MCF 10A (cell line): ENCODE results near the gene NEO1. TPM values are rescaled to one million over a fixed set of nuclear protein-coding genes. Genes with fewer than 3 reads are reported as not detected.

Experiments used
- BruUV-seq: library from RNA; stranded (reverse); fragments of 400-500 nt; replicated peaks from 2 replicates; lab custom pipeline; 2021; lab: Mats Ljungman, UMichigan
- CTCF ChIA-PET: fragments of 300-600 bp; sonication (Branson Sonifier 250); formaldehyde crosslinking; extraction: SDS; loops from one replicate; lab custom pipeline; 2021; ENCODE audit warnings: antibody characterized with exemption, inconsistent platforms; lab: Yijun Ruan, JAX
- POLR2A ChIA-PET: fragments of 300-600, 350-650 bp; sonication (Branson Sonifier 250); formaldehyde crosslinking; extraction: SDS; loops from one replicate; lab custom pipeline; 2020; ENCODE audit warnings: antibody characterized with exemption, inconsistent platforms; lab: Yijun Ruan, JAX
- DNase-seq: peaks from one replicate; pipeline ENCODE4 v3.0.0-alpha.2; 2018; ENCODE audit not compliant: unreplicated experiment
- H3K27ac Mint-ChIP-seq: one replicate; pipeline ENCODE4 v1.8.0; 2022; ENCODE audit warnings: mild to moderate bottlenecking, low read depth, mixed read lengths; ENCODE audit not compliant: unreplicated experiment
- H3K27me3 Mint-ChIP-seq: one replicate; pipeline ENCODE4 v1.8.0; 2022; ENCODE audit warnings: mixed read lengths; ENCODE audit not compliant: insufficient read depth, unreplicated experiment
- H3K36me3 Mint-ChIP-seq: one replicate; pipeline ENCODE4 v1.8.0; 2022; ENCODE audit warnings: mild to moderate bottlenecking, moderate library complexity, mixed read lengths; ENCODE audit not compliant: insufficient read depth, unreplicated experiment
- H3K4me1 Mint-ChIP-seq: one replicate; pipeline ENCODE4 v1.8.0; 2022; ENCODE audit warnings: mixed read lengths; ENCODE audit not compliant: insufficient read depth, unreplicated experiment
- H3K4me3 Mint-ChIP-seq: one replicate; pipeline ENCODE4 v1.8.0; 2022; ENCODE audit warnings: mild to moderate bottlenecking, moderate library complexity, mixed read lengths; ENCODE audit not compliant: unreplicated experiment
- H3K9me3 Mint-ChIP-seq: one replicate; pipeline ENCODE4 v1.8.0; 2022; ENCODE audit warnings: mixed read lengths; ENCODE audit not compliant: unreplicated experiment
- CTCF ChIP-seq: fragments of 200-600 bp; IDR thresholded peaks from one replicate; pipeline ENCODE4 v1.8.0; 2022; ENCODE audit warnings: antibody characterized with exemption, mild to moderate bottlenecking; ENCODE audit not compliant: unreplicated experiment
- intact Hi-C: fragments of 100-400 bp; cut with micrococcal nuclease; formaldehyde crosslinking; loops from 2 replicates; pipeline ENCODE4 v1.14.1; 2022
- total RNA-seq: library from RNA; stranded (reverse); gene quantifications from 2 replicates; pipeline ENCODE4 v1.2.3, GENCODE V29; 2022

NEO1 gene
- total RNA-seq, 1 experiment from 2014 or later, result 13.2 TPM

DNA sequence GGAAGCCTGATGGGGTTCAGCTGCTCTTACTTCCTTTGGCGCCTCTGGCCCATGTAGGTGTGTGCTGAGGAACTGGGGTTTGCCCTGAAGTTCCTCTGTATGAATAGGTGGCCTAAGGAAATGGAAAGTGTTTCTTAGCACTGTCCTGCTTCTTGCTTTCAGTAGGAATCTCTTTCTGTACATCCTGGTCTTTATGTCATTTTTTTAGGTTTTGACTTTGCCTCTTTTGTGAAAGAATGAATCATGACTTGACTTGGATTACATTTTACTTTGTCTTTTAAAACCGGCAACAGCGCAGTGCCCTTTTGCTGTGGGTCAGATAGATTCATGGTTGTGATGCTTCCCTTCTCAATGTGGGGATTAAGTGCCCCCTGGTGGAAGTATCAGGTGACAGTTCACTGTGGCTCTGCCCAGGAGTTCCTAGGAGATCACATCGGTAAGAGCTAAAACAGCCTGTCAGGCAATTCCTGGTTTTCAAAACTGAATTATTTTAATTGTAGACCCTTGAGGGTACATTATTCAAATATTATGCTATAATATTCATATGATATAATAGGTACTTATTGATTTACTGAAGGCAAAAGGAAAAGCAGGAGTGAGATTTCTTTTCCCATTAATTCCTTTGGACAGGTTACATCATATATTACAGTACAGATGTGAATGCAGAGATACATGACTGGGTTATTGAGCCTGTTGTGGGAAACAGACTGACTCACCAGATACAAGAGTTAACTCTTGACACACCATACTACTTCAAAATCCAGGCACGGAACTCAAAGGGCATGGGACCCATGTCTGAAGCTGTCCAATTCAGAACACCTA lies 221.1 kb downstream of the NEO1 start:
- CTCF ChIA-PET, result interaction anchor here (0.6 to 3.4 kb wide), 21 partner anchors 8 to 1111 kb away, joined by 3 to 24 read pairs (median 5); no protein-coding TSS in a partner anchor
- intact Hi-C loops, result loop anchor here (1.0 to 2.0 kb wide), 3 partner anchors 32 to 551 kb away; no protein-coding TSS in a partner anchor

DNA sequence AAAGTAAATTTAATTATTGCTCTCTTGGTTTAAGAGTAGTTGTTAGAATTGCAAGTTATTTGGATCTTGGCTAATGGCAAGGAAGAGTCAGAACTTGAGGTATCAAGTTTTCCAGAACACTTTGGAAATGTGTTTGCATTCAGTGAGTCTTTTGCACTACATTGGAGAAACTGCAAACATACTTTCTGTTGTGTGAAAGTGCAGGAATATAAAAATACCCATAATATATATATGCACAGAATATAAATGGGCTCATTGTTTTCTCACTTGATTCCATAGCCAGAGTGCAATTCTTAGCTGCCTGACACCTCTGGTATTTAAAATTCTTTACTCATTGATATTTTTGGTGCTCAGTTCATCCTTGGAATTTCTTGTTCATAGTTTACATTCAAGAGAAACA lies 223.6 kb downstream of the NEO1 start:
- no peaks in the 10 kb centered on the region for H3K9me3 Mint-ChIP-seq
- no peaks in the 10 kb centered on the region for H3K27me3 Mint-ChIP-seq
- TF ChIP-seq CTCF, result no peak
- POLR2A ChIA-PET, result interaction anchor here (0.7 kb wide), 1 partner anchor 326 kb away, joined by 3 read pairs; no protein-coding TSS in a partner anchor
- no peak overlapping the region for H3K27ac Mint-ChIP-seq
- BruUV-seq, result no TSS peak
- intact Hi-C loops, result no loop called here
- no peak overlapping the region for H3K4me3 Mint-ChIP-seq
- H3K4me1 Mint-ChIP-seq, result no peaks in the 10 kb centered on the region
- no peaks in the 10 kb centered on the region for H3K36me3 Mint-ChIP-seq
- CTCF ChIA-PET, result interaction anchor here (1.0 to 3.4 kb wide), 3 partner anchors 12 to 676 kb away, joined by 3 to 24 read pairs (median 9); no protein-coding TSS in a partner anchor
- DNase-seq, result no peak

More for the DNA sequence above, 221.1 kb downstream of the NEO1 start:
- BruUV-seq, result no TSS peak
- peak; percentile 74 for DNase-seq
- Mint-ChIP-seq H3K27ac (no peak overlapping the region), H3K4me3 (no peak overlapping the region), H3K36me3 (no peaks in the 10 kb centered on the region), H3K9me3 (no peaks in the 10 kb centered on the region), H3K4me1 (no peaks in the 10 kb centered on the region), H3K27me3 (no peaks in the 10 kb centered on the region)
- TF ChIP-seq CTCF, result peak; percentile 71
- POLR2A ChIA-PET, result interaction anchor here (0.5 to 1.1 kb wide), 2 partner anchors 32 to 514 kb away, joined by 3 to 4 read pairs; no protein-coding TSS in a partner anchor

- no peaks in the 10 kb centered on the region for H3K36me3 Mint-ChIP-seq
- ChIA-PET CTCF (interaction anchor here (0.5 to 2.3 kb wide), 4 partner anchors 10 to 423 kb away, joined by 3 to 16 read pairs (median 5); no protein-coding TSS in a partner anchor), POLR2A (no interaction called here)
- intact Hi-C loops, result no loop called here
- no peaks in the 10 kb centered on the region for H3K27me3 Mint-ChIP-seq
- no peak for DNase-seq
- H3K27ac Mint-ChIP-seq, result no peak overlapping the region
- H3K9me3 Mint-ChIP-seq, result no peaks in the 10 kb centered on the region
- no peak overlapping the region for H3K4me3 Mint-ChIP-seq
- BruUV-seq, result no TSS peak
- no peaks in the 10 kb centered on the region for H3K4me1 Mint-ChIP-seq
- no peak for TF ChIP-seq CTCF
These were observed 230.5 kb downstream of the NEO1 start for GRCh38 chr15:73282567-73283365.
